ENCODE results near the gene EIF4G1. TPM values are rescaled to one million over a fixed set of nuclear protein-coding genes. Genes with fewer than 3 reads are reported as not detected.
"Not testable (repeated sequence)": the region's sequence is repeated elsewhere in the genome, so short reads cannot be mapped to it uniquely, and the experiment has no call there.

EIF4G1 gene, protein sequence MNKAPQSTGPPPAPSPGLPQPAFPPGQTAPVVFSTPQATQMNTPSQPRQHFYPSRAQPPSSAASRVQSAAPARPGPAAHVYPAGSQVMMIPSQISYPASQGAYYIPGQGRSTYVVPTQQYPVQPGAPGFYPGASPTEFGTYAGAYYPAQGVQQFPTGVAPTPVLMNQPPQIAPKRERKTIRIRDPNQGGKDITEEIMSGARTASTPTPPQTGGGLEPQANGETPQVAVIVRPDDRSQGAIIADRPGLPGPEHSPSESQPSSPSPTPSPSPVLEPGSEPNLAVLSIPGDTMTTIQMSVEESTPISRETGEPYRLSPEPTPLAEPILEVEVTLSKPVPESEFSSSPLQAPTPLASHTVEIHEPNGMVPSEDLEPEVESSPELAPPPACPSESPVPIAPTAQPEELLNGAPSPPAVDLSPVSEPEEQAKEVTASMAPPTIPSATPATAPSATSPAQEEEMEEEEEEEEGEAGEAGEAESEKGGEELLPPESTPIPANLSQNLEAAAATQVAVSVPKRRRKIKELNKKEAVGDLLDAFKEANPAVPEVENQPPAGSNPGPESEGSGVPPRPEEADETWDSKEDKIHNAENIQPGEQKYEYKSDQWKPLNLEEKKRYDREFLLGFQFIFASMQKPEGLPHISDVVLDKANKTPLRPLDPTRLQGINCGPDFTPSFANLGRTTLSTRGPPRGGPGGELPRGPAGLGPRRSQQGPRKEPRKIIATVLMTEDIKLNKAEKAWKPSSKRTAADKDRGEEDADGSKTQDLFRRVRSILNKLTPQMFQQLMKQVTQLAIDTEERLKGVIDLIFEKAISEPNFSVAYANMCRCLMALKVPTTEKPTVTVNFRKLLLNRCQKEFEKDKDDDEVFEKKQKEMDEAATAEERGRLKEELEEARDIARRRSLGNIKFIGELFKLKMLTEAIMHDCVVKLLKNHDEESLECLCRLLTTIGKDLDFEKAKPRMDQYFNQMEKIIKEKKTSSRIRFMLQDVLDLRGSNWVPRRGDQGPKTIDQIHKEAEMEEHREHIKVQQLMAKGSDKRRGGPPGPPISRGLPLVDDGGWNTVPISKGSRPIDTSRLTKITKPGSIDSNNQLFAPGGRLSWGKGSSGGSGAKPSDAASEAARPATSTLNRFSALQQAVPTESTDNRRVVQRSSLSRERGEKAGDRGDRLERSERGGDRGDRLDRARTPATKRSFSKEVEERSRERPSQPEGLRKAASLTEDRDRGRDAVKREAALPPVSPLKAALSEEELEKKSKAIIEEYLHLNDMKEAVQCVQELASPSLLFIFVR (N-terminal part only)
- 100 to 1,000 TPM; 382 to 463 (median 418) TPM for total RNA-seq

DNA sequence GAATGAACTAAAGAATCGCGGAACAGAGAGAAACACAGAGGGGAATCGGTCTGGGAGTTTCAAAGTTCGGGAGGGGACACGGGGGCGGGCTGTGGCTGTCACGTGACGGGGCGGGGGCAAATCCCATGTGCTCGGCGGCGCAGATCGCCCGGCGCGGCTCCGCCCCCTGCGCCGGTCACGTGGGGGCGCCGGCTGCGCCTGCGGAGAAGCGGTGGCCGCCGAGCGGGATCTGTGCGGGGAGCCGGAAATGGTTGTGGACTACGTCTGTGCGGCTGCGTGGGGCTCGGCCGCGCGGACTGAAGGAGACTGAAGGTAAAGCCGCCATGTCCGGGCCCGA is at the start of gene EIF4G1:
TSS of gene EIF4G1 (plus strand) at position 244 of the 337 bp plus-strand sequence. CDS start 1,191 bp downstream, outside the sequence.
- H3K4me3 ChIP-seq: peak within 1 kb of the TSS; percentile 78
- DNase-seq (ENCODE audit: low spot score in 2 of 2): peak; percentile 96 to 98
- TF ChIP-seq POLR2A (IDR thresholded peaks at IDR 0.05) (no peak), POLR2AphosphoS5 (IDR thresholded peaks at IDR 0.05) (peak in 1 of 3 donors; percentile 64), EP300 (IDR thresholded peaks at IDR 0.05) (no peak)
- TF ChIP-seq, protein P1, sequence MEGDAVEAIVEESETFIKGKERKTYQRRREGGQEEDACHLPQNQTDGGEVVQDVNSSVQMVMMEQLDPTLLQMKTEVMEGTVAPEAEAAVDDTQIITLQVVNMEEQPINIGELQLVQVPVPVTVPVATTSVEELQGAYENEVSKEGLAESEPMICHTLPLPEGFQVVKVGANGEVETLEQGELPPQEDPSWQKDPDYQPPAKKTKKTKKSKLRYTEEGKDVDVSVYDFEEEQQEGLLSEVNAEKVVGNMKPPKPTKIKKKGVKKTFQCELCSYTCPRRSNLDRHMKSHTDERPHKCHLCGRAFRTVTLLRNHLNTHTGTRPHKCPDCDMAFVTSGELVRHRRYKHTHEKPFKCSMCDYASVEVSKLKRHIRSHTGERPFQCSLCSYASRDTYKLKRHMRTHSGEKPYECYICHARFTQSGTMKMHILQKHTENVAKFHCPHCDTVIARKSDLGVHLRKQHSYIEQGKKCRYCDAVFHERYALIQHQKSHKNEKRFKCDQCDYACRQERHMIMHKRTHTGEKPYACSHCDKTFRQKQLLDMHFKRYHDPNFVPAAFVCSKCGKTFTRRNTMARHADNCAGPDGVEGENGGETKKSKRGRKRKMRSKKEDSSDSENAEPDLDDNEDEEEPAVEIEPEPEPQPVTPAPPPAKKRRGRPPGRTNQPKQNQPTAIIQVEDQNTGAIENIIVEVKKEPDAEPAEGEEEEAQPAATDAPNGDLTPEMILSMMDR (IDR thresholded peaks at IDR 0.05): no peak
- H3K4me1 ChIP-seq: peaks cover 46% of the 10 kb centered on the region
- peaks cover 13% of the 10 kb centered on the region for H3K36me3 ChIP-seq
- peak within 1 kb of the TSS; percentile 99 for H3K27ac ChIP-seq
- H3K9me3 ChIP-seq: no peaks in the 10 kb centered on the region
- 1% methylated on average over 25 of the region's 40 CpGs for WGBS
- no peaks in the 10 kb centered on the region for H3K27me3 ChIP-seq

DNA sequence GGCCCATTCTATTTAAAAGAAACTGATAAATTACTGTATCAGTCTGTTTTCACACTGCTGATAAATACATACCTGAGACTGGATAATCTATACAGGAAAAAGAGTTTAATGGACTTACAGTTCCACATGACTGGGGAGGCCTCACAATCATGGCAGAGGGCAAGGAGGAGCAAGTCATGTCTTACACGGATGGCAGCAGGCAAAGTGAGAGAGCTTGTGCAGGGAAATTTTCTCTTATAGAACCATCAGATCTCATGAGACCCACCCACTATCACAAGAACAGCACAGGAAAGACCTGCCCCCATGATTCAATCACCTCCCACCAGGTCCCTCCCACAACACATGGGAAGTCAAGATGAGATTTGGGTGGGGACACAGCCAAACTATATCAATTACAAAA is 47.2 kb upstream of the EIF4G1 start:
- H3K4me1 ChIP-seq; H3K9me3 ChIP-seq; H3K36me3 ChIP-seq; H3K4me3 ChIP-seq; H3K27ac ChIP-seq; DNase-seq (ENCODE audit: low spot score in 2 of 2): not testable (repeated sequence)
- peaks cover 29% of the 10 kb centered on the region for H3K27me3 ChIP-seq
- WGBS: 88% methylated on average over 1 of the region's 1 CpG

DNA sequence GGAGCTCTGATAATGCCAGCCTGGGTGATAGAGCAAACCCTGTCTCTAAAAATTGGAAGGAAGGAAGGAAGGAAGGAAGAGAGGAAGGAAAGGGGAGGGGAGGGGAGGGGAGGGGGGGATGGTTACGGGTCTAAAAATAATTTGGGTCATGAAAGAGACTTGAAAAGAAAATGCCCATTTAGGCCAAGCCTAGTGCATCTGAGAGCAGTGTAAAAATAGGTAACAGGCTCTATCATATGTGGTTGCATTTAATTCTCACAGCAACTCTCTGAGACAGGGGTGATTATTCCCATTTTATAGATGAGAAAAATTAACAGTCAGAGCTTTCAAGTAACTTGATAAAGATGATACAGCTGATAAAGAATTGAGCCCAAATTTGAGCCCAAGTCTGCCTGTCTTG is 42.1 kb upstream of the EIF4G1 start:
- DNase-seq (ENCODE audit: low spot score in 2 of 2): no peak
- no peaks in the 10 kb centered on the region for H3K36me3 ChIP-seq
- H3K27ac ChIP-seq: no peak overlapping the region
- peaks cover 5% of the 10 kb centered on the region for H3K4me1 ChIP-seq
- no peak overlapping the region for H3K4me3 ChIP-seq
- peaks cover 41% of the 10 kb centered on the region for H3K27me3 ChIP-seq
- 64% methylated on average over 1 of the region's 1 CpG for WGBS
- no peak for TF ChIP-seq EP300 (IDR thresholded peaks at IDR 0.05)
- TF ChIP-seq, protein P1 (IDR thresholded peaks at IDR 0.05): no peak
- TF ChIP-seq POLR2A (IDR thresholded peaks at IDR 0.05): no peak
- no peak for TF ChIP-seq POLR2AphosphoS5 (IDR thresholded peaks at IDR 0.05)
- no peaks in the 10 kb centered on the region for H3K9me3 ChIP-seq

DNA sequence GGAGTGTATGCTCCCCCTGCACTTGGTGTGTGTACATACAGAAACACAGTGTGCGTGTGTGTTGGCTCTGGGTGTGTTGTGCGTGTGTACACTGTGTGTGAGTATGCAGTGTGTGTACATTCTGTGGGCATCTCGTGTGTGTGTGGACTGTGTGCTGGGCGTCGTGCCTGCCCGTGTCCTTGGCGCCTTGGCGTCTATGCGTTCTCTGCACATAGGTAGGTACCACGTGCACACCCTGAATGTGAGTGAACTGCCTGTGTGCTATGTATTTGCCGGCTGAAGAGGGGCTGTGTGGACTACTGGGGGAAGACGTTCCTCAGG is 39.1 kb upstream of the EIF4G1 start:
- Histone ChIP-seq H3K4me1 (peaks cover 5% of the 10 kb centered on the region), H3K36me3 (no peaks in the 10 kb centered on the region), H3K9me3 (no peaks in the 10 kb centered on the region), H3K27me3 (peaks cover 42% of the 10 kb centered on the region), H3K27ac (no peak overlapping the region), H3K4me3 (no peak overlapping the region)
- no peak for DNase-seq (ENCODE audit: low spot score in 2 of 2)
- TF ChIP-seq POLR2A (IDR thresholded peaks at IDR 0.05) (no peak), EP300 (IDR thresholded peaks at IDR 0.05) (no peak), POLR2AphosphoS5 (IDR thresholded peaks at IDR 0.05) (no peak)
- TF ChIP-seq, protein P1 (IDR thresholded peaks at IDR 0.05): no peak
- 58% methylated on average over 6 of the region's 12 CpGs for WGBS

DNA sequence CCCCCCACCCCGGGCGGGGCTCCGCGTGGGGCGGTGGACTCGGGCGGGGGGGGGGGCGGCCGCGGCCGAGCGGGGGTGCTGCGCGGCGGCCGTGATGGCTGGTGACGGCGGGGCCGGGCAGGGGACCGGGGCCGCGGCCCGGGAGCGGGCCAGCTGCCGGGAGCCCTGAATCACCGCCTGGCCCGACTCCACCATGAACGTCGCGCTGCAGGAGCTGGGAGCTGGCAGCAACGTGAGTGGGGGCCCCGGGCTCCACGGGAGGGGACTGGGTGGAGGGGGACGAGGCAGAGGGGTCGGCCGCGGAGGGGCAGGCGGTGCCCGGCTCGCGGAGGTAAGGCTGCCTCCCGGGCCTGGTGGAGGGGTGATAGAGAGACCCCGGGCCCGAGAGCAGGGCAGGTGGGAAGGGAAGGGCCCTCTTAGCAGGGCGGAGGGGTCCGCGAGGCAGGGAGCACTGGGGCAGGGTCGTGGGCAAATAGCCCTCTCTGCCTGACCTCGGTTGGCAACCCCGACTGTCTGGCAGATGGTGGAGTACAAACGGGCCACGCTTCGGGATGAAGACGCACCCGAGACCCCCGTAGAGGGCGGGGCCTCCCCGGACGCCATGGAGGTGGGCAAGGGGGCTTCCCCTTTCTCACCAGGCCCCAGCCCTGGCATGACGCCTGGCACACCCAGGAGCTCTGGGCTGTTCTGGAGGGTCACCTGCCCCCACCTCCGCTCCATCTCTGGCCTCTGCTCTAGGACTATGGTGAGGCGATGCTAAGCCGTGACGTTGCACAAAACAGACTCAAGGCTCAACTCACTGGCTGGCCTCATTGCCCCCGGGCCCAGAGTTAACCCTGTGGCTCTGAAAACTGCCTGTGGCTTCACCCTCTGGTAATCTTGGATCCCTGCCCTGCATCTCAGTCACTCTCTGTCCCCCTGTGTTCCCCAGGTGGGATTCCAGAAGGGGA is 38.2 kb upstream of the EIF4G1 start, which contains the start of gene ECE2:
TSS of gene ECE2 (plus strand) at position 62 of the 950 bp plus-strand sequence. CDS start at position 194, 132 bp downstream.
- WGBS: 18% methylated on average over 49 of the region's 65 CpGs
- DNase-seq (ENCODE audit: low spot score in 2 of 2): no peak

More for the DNA sequence above, 38.2 kb upstream of the EIF4G1 start, which contains the start of gene ECE2:
- Histone ChIP-seq H3K27me3 (peaks cover 42% of the 10 kb centered on the region), H3K4me1 (peaks cover 5% of the 10 kb centered on the region), H3K36me3 (no peaks in the 10 kb centered on the region), H3K4me3 (peak within 1 kb of the TSS; percentile 9), H3K9me3 (no peaks in the 10 kb centered on the region), H3K27ac (no peak within 1 kb of the TSS)
- TF ChIP-seq EP300 (IDR thresholded peaks at IDR 0.05) (no peak), POLR2AphosphoS5 (IDR thresholded peaks at IDR 0.05) (no peak), POLR2A (IDR thresholded peaks at IDR 0.05) (no peak)
- TF ChIP-seq, protein P1 (IDR thresholded peaks at IDR 0.05): no peak

All from suprapubic skin (tissue), 4 donors.